GOT3 (cell line): ENCODE data around the gene DENND1C.

Experiments
- DNase-seq: peaks from one replicate; lab custom pipeline; 2025; ENCODE audit warnings: mixed read lengths; lab: John Stamatoyannopoulos, UW

DENND1C gene

GRCh38 chr19:6424195-6424938 lies 57.2 kb downstream of the DENND1C start, which contains the start of gene KHSRP:
TSS of gene KHSRP (minus strand) at chr19:6424811. CDS start at chr19:6424701, 110 bp downstream.
- DNase-seq, result no peak

- no peak for DNase-seq
These were observed 57.9 kb downstream of the DENND1C start for GRCh38 chr19:6423499-6424194.

GRCh38 chr19:6421075-6422014 lies 60.2 kb downstream of the DENND1C start:
- no peak for DNase-seq

- no peak for DNase-seq
These were observed 63.0 kb downstream of the DENND1C start for GRCh38 chr19:6418562-6418932.

GRCh38 chr19:6417713-6418561 lies 63.6 kb downstream of the DENND1C start:
- DNase-seq, result no peak
